Activated CD4-positive, CD25-positive, alpha-beta regulatory T cell treated with anti-CD3 and anti-CD28 coated beads, Interleukin-2, amount 50 U/mL, for 24 hours (primary cell): ENCODE results near the gene BEND6.
"Not testable (repeated sequence)": the region's sequence is repeated elsewhere in the genome, so short reads cannot be mapped to it uniquely, and the experiment has no call there.

ENCODE experiments used
- ATAC-seq, 2 donors: fragments of 150-1000 bp; cut with Tn5 transposase; one replicate each; pipeline ENCODE4 v1.10.0; 2021; ENCODE audit warnings: mild to moderate bottlenecking in 1 of 2, moderate library complexity in 1 of 2

BEND6 gene

DNA sequence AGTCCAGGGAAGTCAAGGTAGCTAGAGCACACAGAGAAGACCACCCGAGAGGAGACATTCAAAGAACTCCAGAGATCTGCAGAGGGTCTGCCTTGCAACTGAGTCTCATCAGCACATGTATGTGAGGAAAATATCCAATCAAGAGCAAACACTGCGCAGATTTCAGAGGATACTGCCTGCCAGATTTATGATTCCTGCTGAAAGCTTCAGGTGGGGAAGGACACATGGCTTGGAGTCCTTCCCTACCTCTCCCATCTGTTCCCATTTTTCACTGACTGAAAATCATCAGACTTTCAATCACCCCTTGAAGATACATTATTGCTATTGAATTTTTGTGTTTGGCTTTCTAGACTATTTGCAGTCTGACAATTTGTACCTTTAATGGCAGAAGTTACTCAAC lies 84.0 kb downstream of the BEND6 start:
- no peak for ATAC-seq

DNA sequence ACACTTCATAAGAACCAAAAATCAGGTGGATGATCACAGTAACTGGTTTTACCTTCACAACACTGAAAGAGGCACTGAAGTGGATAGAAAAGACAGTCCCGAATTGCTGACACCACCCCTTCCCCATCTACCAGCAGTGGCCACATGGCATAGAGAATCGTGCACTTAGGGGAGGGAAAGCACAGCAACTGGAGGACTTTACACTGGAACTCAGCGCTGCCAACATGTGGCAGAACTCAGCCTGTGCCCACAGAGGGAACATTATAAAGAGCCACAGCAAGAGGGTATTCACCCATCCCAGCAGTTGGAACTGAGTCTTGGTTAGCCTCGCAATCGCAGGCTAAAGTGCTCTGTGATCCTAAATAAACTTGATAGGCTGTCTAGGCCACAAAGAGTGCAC lies 85.1 kb downstream of the BEND6 start:
- ATAC-seq = no peak

DNA sequence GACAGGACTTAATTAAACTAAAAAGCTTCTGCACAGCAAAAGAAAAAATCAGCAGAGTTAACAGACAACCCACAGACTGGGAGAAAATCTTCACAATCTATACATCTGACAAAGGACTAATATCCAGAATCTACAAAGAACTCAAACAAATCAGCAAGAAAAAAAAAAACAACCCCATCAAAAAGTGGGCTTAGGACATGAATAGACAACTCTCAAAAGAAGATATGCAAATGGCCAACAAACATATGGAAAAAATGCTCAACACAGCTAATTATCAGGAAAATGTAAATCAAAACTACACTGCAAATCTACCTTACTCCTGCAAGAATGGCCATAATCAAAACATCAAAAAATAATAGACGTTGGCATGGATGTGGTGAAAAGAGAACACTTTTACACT lies 89.2 kb downstream of the BEND6 start:
- ATAC-seq = not testable (repeated sequence)

DNA sequence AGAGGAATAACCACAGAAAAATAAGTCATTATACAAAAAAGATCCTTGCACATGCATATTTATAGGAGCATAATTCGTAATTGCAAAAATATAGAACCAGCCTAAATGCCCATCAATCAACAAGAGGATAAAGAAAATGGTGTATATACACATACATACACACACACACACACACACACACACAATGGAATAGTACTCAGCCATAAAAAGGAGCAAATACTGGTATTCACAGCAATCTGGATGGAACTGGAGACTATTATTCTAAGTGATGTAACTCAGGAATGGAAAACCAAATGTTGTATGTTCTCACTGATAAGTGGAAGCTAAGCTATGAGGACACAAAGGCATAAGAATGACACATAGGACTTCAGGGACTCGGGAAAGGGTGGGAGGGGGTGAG lies 89.7 kb downstream of the BEND6 start:
- no peak for ATAC-seq

DNA sequence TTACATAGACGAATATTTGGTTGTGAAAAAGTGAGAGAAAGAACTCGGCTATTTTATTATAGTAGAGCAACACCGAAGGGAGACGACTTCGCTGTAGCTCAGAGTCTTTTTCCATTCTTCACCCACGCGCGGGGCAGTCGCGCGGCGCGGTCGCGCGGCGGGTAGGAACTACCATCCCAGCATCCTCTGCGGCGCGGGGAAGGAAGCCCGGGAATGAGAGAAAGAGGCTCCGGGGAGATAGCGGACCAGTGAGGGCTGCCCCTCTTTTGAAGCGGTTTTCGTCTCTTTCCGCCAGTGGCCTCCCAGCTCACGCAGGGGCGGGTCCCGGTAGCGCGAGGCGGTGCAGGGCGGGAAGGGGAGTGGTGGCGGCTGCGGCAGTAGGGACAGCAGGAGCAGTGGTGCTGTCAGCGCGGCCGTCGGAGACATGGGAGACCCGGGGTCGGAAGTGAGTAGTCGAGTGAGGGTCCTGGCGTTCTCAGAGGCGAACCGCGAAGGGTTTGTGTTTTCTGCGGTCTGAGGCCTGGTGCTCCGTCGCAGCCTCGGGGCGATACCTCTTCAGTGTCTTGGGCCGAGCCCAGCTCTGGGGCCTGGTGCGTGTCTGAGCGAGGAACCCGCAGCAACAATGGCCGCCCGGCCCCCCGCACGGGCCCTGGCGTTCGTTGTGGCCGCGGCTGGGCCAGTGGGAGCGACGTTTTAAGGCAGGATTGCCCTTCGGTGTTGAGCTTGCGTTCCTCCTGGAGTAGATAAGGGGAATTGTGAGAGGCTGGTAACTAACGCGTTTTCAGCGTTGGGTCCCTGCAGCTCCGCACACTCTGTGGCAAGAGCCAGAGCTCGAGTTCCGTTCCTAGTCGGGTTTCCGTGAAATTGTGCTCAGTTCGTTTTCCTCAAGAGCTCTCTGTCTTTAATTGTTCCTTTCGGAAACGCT lies 91.7 kb downstream of the BEND6 start, which contains the start of gene KIAA1586:
Gene KIAA1586, plus strand, starts transcription at position 362 of the 925 bp plus-strand sequence. Its CDS starts 63 bp downstream, at position 425.
- peak; percentile 93 to 94 for ATAC-seq

DNA sequence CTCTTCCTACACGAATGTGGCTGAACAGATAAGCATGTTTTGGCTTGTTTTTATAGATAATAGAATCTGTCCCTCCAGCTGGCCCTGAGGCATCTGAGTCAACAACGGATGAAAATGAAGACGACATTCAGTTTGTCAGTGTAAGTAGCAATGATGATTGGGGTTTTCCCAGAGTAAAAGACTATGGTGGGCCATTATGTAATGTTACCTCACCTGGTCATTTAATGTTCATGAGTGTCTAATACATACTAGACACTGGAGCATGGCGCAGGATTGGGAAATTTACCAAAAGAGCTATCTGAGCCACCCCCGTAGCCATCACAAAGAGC lies 92.3 kb downstream of the BEND6 start:
- peak; percentile 42 to 44 for ATAC-seq

DNA sequence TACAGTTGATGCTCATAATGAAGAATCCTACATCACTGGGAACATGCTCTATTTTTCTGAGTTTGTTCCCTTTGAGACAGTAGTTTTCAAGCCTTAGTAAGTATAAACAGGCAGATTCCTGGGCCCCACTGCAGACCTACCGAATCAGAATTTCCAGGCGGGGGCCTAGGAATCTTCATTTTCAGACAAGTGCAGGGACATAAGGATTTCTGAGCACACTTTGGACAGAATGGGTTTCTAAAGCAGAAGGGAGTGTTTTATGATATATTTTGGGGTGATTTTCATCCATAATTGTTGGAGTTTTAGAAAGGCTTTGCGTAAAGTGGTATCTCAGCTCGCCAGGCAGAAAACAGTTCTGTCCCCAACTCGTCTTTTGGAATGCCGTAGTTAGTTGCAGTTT lies 93.0 kb downstream of the BEND6 start:
- not testable (repeated sequence) for ATAC-seq

DNA sequence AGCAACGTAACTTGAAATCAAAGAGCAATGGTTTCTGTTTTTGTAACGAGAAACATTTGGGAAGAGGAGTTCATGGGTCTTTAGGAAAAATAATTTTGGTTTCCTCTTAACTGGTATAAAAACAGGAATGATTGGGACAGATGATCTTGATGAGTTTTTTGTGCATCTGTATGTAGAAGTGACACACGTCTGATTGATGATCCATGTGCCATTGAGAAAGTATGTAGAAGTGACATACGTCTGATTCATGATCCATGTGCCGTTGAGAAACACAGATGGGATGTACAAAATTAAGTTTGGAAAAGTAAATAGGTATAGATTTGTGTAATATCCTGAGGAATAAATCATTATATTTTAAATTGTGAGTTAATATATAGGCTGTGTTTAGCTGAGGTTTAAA lies 93.7 kb downstream of the BEND6 start:
- no peak for ATAC-seq

DNA sequence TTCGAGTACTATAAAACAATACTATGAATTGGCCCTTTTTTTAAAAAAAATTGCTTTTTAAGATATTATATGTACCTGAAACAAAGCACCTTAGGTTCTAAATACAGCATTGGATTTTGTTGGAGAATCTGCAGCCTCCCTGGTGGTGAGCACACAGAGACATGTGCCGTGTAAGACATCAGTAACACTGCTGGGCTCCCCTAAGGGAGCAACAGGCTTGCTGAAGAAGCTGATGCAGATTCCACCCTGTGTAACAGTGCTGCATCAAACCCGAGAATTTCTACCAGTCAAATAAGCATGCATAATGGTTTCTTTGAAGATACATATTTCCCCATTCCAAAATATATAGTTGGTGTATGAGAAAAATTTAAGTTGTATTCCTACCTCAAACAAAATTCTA lies 108.9 kb downstream of the BEND6 start:
- no peak for ATAC-seq

DNA sequence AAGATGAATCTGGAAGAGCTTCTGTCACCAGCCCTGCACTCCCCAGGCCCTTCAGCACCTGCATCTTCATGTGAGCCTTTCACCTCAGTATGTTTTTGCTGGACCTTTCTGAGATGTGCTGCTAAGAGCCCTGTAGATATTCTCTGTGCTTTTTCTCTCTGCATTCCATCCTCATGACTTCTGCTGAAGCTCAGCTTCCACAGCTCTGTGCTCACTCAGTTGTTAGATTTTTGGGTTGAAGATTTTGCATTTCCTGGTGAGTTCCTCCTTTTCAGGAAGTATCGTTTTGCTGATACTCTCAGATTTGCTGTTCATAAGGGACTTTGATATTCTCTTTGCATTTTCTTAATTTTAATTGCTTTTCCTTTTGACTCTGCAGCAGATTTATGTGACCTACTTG lies 109.9 kb downstream of the BEND6 start:
- ATAC-seq = no peak

DNA sequence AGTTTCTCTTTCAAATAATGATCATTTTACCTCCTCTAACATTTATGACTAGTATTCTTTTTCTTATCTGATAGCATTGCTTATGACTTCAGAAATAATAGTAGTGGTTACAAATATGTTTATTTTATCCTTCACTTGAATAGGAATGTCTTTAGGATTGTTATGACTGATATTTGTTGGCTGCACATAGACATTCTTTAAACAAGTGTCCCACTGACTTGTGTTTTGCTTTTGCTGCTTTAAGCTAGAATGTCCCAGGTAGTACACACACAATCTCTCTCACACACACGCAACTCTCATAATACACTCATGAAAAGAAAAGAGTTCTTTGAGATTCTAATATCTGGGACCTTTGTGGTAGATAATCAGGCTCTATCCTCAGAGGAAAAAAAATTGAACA lies 113.2 kb downstream of the BEND6 start:
- ATAC-seq = no peak

DNA sequence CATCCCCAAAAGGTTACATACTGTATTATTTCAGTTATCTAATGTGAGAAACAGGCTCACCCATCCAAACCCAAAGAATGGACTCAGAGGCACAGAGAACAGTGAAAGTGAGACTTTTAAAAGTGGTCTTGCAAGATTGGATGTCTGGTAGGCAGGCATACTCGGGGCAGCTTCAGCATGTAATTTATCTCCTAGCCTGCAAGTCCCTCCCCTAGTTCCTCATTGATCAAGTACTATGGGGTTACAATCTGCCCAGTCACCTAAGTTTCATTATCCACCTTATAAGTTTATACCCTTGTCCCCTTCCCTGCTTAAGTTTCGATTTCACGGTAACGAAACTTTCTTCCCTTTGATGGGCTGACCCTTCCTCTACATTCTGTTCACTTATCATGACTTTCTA lies 114.3 kb downstream of the BEND6 start:
- no peak for ATAC-seq

DNA sequence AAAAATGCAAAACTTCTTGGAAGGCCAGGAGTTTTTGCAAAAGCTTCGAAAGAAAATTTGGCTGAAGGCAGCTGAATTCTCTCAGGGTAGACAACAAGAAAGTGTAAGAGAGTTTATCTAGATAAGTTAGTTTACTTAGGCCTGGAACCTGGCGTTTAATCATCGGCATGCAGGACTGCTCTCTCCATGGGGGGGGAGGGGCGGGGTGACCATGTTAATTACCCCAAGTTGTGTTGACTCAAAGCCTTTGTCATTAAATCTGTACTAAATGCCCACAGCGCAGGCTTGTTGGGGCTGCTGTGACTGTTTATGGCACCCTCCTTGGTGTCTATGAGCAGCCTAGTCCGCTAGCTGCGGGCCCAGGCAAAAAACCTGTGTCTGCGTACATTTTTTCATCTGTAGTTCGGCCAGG lies 115.0 kb downstream of the BEND6 start:
- no peak for ATAC-seq

DNA sequence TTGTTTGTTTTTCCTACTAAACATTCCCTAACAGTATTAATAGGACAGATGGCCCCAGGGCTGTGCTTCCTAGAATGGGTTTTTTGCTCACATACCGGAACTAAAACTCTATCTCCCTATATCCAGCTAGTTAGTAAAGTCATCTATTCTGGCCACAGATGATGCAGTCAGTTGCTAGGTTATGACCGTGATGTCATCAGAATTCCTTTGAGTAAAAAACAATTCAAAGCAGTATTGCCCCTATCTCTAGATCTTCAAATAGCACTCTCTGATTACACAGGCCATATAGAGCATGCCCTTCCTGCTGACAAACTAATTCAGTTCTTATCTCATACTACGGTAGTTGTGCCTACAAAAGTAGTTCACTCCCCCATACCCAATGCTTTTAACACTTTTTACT lies 117.2 kb downstream of the BEND6 start:
- ATAC-seq = no peak

DNA sequence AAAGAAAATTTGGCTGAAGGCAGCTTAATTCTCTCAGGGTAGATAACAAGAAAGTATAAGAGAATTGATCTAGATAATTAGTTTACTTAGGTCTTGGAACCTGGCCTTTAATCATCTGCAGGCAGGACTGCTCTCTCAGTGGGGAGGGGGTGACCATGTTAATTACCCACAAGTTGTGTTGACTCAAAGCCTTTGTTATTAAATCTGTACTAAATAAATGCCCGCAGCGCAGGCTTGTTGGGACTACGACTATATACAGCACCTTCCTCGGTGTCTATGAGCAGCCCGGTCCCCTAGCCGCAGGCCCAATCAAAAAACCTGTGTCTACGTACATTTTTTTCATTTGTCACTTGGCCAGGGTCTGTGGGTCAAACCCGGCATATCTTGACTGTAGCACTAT lies 119.5 kb downstream of the BEND6 start:
- ATAC-seq = no peak

DNA sequence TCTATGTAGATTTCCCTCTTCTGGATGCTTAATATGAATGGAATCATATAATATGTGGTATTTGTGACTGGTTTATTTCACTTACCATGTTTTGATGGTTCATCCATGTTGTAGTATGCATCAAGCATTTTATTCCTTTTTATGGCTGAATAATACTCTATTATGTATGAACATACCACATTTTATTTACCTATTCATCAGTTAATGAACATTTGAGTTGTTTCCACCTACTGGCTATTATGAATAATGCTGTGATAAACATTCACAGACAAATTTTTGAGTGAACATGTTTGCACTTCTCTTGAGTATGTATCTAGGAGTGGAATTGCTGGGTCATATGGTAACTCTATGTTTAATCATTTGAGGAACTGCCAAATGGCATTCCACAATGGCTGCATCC lies 120.2 kb downstream of the BEND6 start:
- ATAC-seq = no peak
